GM23248 (cell line): Measurements from ENCODE around the gene NBL1. TPM values are rescaled to one million over a fixed set of nuclear protein-coding genes. Genes with fewer than 3 reads are reported as not detected.

Source experiments
- DNase-seq: peaks from one replicate; pipeline ENCODE4 v3.0.0-alpha.2; 2015
- H2AFZ ChIP-seq: fragments of 200-600 bp; sonication (generic); 2 replicates; pipeline ENCODE4 v1.6.1; 2016; ENCODE audit warnings: antibody characterized with exemption
- H3F3A ChIP-seq: fragments of 200-600 bp; sonication (generic); 2 replicates; pipeline ENCODE4 v1.6.1; 2016; ENCODE audit warnings: mild to moderate bottlenecking, antibody characterized with exemption, mixed run types; ENCODE audit not compliant: insufficient read depth
- H3K27ac ChIP-seq: fragments of 200-600 bp; sonication (generic); 2 replicates; pipeline ENCODE4 v1.5.1; 2016; ENCODE audit warnings: mild to moderate bottlenecking
- H3K27me3 ChIP-seq: fragments of 200-600 bp; sonication (generic); replicated peaks from 2 replicates; pipeline ENCODE4 v1.6.1; 2016; ENCODE audit warnings: mild to moderate bottlenecking; ENCODE audit not compliant: insufficient read depth
- H3K36me3 ChIP-seq: fragments of 200-600 bp; sonication (generic); 2 replicates; pipeline ENCODE4 v1.6.1; 2016; ENCODE audit warnings: low read depth, mild to moderate bottlenecking
- H3K4me1 ChIP-seq: fragments of 200-600 bp; sonication (generic); 2 replicates; pipeline ENCODE4 v1.6.1; 2016; ENCODE audit warnings: mild to moderate bottlenecking; ENCODE audit not compliant: insufficient read depth
- H3K4me2 ChIP-seq: fragments of 200-600 bp; sonication (generic); one replicate; pipeline ENCODE4 v1.6.1; 2016; ENCODE audit warnings: mild to moderate bottlenecking; ENCODE audit not compliant: unreplicated experiment
- H3K4me3 ChIP-seq: fragments of 200-600 bp; sonication (generic); 2 replicates; pipeline ENCODE4 v1.5.1; 2016; ENCODE audit warnings: mild to moderate bottlenecking
- H3K79me2 ChIP-seq: fragments of 200-600 bp; sonication (generic); 2 replicates; pipeline ENCODE4 v1.6.1; 2016; ENCODE audit warnings: mild to moderate bottlenecking; ENCODE audit not compliant: insufficient read depth
- H3K9ac ChIP-seq: fragments of 200-600 bp; sonication (generic); 2 replicates; pipeline ENCODE4 v1.6.1; 2016; ENCODE audit warnings: mild to moderate bottlenecking
- H3K9me2 ChIP-seq: fragments of 200-600 bp; sonication (generic); 2 replicates; pipeline ENCODE4 v1.6.1; 2016; ENCODE audit warnings: mixed run types, mild to moderate bottlenecking, moderate library complexity; ENCODE audit not compliant: insufficient read depth
- H3K9me3 ChIP-seq: fragments of 200-600 bp; sonication (generic); one replicate; pipeline ENCODE4 v1.6.1; 2017; ENCODE audit warnings: low read depth
- H4K20me1 ChIP-seq: fragments of 200-600 bp; sonication (generic); 2 replicates; pipeline ENCODE4 v1.6.0; 2016; ENCODE audit not compliant: insufficient read depth
- EZH2 ChIP-seq: fragments of 200-600 bp; sonication (generic); IDR thresholded peaks from 2 replicates; pipeline ENCODE4 v1.6.1; 2018; ENCODE audit warnings: antibody characterized with exemption, mild to moderate bottlenecking; ENCODE audit not compliant: insufficient read depth, poor library complexity, severe bottlenecking
- EZH2phosphoT487 ChIP-seq: fragments of 200-600 bp; sonication (generic); IDR thresholded peaks from 2 replicates; pipeline ENCODE4 v1.6.1; 2018; ENCODE audit warnings: antibody characterized with exemption, moderate library complexity, mild to moderate bottlenecking, low read depth; ENCODE audit not compliant: insufficient read depth
- WGBS, 2 experiments: methylation state at CpG; one replicate each; pipeline ENCODE4 v1.1.6; 2015 to 2017; ENCODE audit warnings: low lambda C conversion rate in 2 of 2, low coverage in 1 of 2; ENCODE audit errors: missing lambda C conversion rate in 2 of 2; 5-methylcytosine and 5-hydroxymethylcytosine counted together
- in situ Hi-C: fragments of 300-500 bp; cut with MboI; formaldehyde crosslinking; loops from 2 replicates; pipeline ENCODE4 v1.15.0; 2020
- polyA plus RNA-seq: library from polyadenylated mRNA; unstranded; fragments of >200 nt; fragmentation: Nextera tagmentation; extraction: Ambion mirVana; gene quantifications from 2 replicates; pipeline ENCODE4 v1.2.1, GENCODE V29; 2016
- total RNA-seq: library from RNA; depleted of rRNA; stranded (reverse); fragments of >200 nt; shearing (Covaris generic); gene quantifications from 2 replicates; pipeline ENCODE4 v1.2.3, GENCODE V29; 2014

Gene NBL1
- total and polyA plus RNA-seq, 2 experiments from 2014 or later, result 239 to 290 TPM

GRCh38 chr1:19619697-19620384, 24.3 kb upstream of the NBL1 start:
- Histone ChIP-seq H3K9ac (no peak overlapping the region; the same call in 1 of the 2 replicates), H3K79me2 (peaks cover 65% of the 10 kb centered on the region), H3K36me3 (peaks cover 3% of the 10 kb centered on the region), H3K27ac (peak overlapping the region; percentile 79), H3K9me3 (no peaks in the 10 kb centered on the region), H3F3A (peaks cover 77% of the 10 kb centered on the region), H4K20me1 (no peaks in the 10 kb centered on the region), H3K9me2 (no peaks in the 10 kb centered on the region), H3K4me1 (peaks cover 70% of the 10 kb centered on the region), H3K4me2 (peak overlapping the region; percentile 29), H3K27me3 (no peaks in the 10 kb centered on the region), H3K4me3 (peak overlapping the region; percentile 19; the same call in 1 of the 2 replicates), H2AFZ (no peak overlapping the region)
- in situ Hi-C loops, result no loop called here
- peak; percentile 24 for DNase-seq
- TF ChIP-seq EZH2phosphoT487, result no peak
- no peak for TF ChIP-seq EZH2
- whole genome bisulfite sequencing, 2 experiments, result 44 to 45% methylated on average over 3 of the region's 3 CpGs

- 4 to 5% methylated on average over 3 of the region's 3 CpGs for WGBS, 2 experiments
- in situ Hi-C loops, result no loop called here
- H3K27ac ChIP-seq, result peak overlapping the region; percentile 79
- no peaks in the 10 kb centered on the region for H3K27me3 ChIP-seq
- TF ChIP-seq EZH2, result no peak
- TF ChIP-seq EZH2phosphoT487, result no peak
- no peaks in the 10 kb centered on the region for H3K9me2 ChIP-seq
- H3K36me3 ChIP-seq, result peaks cover 7% of the 10 kb centered on the region
- no peaks in the 10 kb centered on the region for H3K9me3 ChIP-seq
- peaks cover 70% of the 10 kb centered on the region for H3K4me1 ChIP-seq
- H3F3A ChIP-seq, result peaks cover 73% of the 10 kb centered on the region
- peak overlapping the region; percentile 45 for H3K4me2 ChIP-seq
- peaks cover 65% of the 10 kb centered on the region for H3K79me2 ChIP-seq
- H3K9ac ChIP-seq, result peak overlapping the region; percentile 9; the same call in 1 of the 2 replicates
- peak overlapping the region; percentile 19 for H3K4me3 ChIP-seq
- no peaks in the 10 kb centered on the region for H4K20me1 ChIP-seq
- no peak overlapping the region for H2AFZ ChIP-seq
- peak; percentile 74 for DNase-seq
Observed at GRCh38 chr1:19620786-19621185, 23.3 kb upstream of the NBL1 start.

- Histone ChIP-seq H3K9me3 (no peaks in the 10 kb centered on the region), H2AFZ (no peak overlapping the region), H3K4me3 (no peak overlapping the region), H3K9me2 (no peaks in the 10 kb centered on the region), H4K20me1 (no peaks in the 10 kb centered on the region), H3K79me2 (peaks cover 65% of the 10 kb centered on the region), H3K27me3 (no peaks in the 10 kb centered on the region), H3K4me2 (peak overlapping the region; percentile 52), H3K36me3 (peaks cover 8% of the 10 kb centered on the region), H3K4me1 (peaks cover 65% of the 10 kb centered on the region), H3K27ac (peak overlapping the region; percentile 79), H3K9ac (peak overlapping the region; percentile 9; the same call in 1 of the 2 replicates), H3F3A (peaks cover 68% of the 10 kb centered on the region)
- 69 to 72% methylated on average over 4 of the region's 4 CpGs for WGBS, 2 experiments
- DNase-seq, result peak; percentile 65
- TF ChIP-seq EZH2 (no peak), EZH2phosphoT487 (no peak)
- in situ Hi-C loops, result no loop called here
Observed at GRCh38 chr1:19621274-19621950, 22.7 kb upstream of the NBL1 start.

GRCh38 chr1:19622204-19622603, 21.9 kb upstream of the NBL1 start:
- in situ Hi-C loops, result no loop called here
- H3K4me1 ChIP-seq, result peaks cover 57% of the 10 kb centered on the region
- no peaks in the 10 kb centered on the region for H4K20me1 ChIP-seq
- no peak overlapping the region for H2AFZ ChIP-seq
- H3K27ac ChIP-seq, result peak overlapping the region; percentile 79
- no peaks in the 10 kb centered on the region for H3K27me3 ChIP-seq
- DNase-seq, result peak; percentile 90
- WGBS, 2 experiments, result 0 to 10% methylated on average over 1 of the region's 1 CpG
- peaks cover 16% of the 10 kb centered on the region for H3K36me3 ChIP-seq
- H3K4me3 ChIP-seq, result peak overlapping the region; percentile 41
- no peaks in the 10 kb centered on the region for H3K9me2 ChIP-seq
- H3F3A ChIP-seq, result peaks cover 61% of the 10 kb centered on the region
- no peaks in the 10 kb centered on the region for H3K9me3 ChIP-seq
- peak overlapping the region; percentile 29; the same call in 1 of the 2 replicates for H3K9ac ChIP-seq
- TF ChIP-seq EZH2phosphoT487, result no peak
- no peak for TF ChIP-seq EZH2
- H3K4me2 ChIP-seq, result peak overlapping the region; percentile 52
- peaks cover 63% of the 10 kb centered on the region for H3K79me2 ChIP-seq
